HG03432 (cell line): ENCODE results near the gene ACTL8.

ENCODE experiments used
- ATAC-seq: cut with Tn5 transposase; IDR thresholded peaks from one replicate; pipeline ENCODE4 v1.9.1; 2021; ENCODE audit warnings: mild to moderate bottlenecking, moderate library complexity; ENCODE audit not compliant: unreplicated experiment

The ACTL8 gene

GRCh38 chr1:17869815-17870214 lies 114.7 kb downstream of the ACTL8 start:
- ATAC-seq, result no peak

- no peak for ATAC-seq
Observed at GRCh38 chr1:17870679-17871078, 115.5 kb downstream of the ACTL8 start.

GRCh38 chr1:17873007-17873675 lies 118.0 kb downstream of the ACTL8 start:
- no peak for ATAC-seq

- ATAC-seq, result no peak
Observed at GRCh38 chr1:17874231-17874630, 119.1 kb downstream of the ACTL8 start.

GRCh38 chr1:17874710-17875109 lies 119.6 kb downstream of the ACTL8 start:
- no peak for ATAC-seq

- ATAC-seq, result no peak
Observed at GRCh38 chr1:17875171-17875881, 120.2 kb downstream of the ACTL8 start.

GRCh38 chr1:17875882-17876280 lies 120.7 kb downstream of the ACTL8 start:
- no peak for ATAC-seq
